Measurements from ENCODE around the gene TMIE.
"Not testable (repeated sequence)": the region's sequence is repeated elsewhere in the genome, so short reads cannot be mapped to it uniquely, and the experiment has no call there.

The TMIE gene

DNA sequence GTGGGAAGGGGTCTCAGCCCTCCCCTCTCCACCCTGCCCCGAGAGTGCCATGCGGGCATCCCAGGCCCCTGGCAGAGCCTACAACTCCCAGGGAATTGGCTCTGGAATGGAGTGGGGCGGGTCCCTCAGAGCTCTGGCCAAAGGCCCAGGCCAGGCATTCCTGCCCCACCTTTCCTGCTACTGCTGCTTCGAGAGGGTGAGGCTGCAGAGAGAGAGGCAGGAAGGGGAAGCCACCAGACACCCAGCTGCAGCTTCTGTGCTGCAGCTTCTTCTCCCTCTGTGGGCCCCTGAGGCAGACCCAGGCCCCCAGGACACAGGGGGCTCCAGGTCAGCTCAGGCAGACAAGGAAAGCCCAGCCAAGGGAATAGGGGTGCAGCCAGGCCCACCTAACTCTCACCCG lies 10.4 kb upstream of the TMIE start:
- no peak for DNase-seq

DNA sequence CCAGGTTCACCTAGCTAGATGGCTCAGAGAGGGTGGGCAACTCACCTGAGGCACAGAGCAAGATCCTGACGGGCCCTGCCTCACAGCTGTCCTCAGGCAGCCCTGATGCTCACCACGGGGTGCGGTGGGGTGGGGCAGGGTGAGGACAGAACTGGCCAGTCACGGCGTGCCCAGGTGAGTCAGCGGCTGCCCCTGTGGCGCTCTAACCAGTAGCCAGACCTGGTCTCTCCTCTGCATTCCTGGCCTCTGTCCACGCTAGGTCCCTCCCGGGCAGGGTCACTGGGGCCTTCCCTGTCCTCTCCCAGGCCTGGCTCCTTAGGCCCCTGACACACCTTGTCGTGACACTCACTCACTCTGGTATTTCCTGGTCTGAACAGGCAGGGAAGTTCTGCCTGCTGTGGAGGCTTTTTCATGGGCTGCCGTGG lies 8.6 kb upstream of the TMIE start:
- no peak for DNase-seq

DNA sequence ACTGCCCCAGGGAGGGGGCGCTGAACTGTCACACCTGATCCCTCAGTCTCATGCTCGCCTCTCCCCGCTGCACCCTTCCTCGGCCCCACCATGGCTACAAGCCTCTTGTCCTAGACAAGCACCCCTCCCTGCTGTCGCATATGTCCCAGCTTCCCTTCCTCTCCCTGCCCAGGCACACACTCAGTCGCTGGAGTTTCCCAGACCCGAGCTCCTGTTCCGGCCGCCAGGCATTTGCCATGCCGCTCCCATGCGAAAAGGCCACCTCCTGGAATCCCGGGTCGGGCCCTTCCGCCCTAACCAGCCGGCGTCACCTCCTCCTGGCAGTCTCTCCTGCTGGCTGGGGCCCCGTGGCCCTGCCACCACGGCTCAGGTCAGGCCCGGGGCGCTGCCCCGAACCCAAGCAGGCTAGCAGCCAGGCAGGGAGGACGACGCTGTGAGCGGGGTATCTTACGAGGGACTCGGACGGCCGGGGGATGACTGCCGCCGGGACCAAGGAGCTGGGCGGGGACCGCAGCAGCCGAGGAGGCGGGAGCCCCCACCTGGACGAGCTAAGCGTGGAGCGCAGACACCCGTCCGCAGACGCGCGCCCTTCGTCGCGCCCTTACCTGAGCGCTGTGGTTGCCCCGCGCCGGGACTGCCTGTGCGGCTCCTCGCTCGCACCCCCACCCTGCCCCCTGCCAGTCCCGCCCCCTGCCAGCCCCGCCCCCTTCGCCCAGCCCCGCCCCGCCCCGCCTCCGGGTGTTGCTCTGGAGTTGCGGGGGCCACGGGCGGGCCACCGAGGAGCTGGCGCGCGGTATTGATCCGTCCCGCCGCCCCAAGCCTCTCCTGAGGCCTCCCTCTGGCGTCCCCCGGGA lies 7.9 kb upstream of the TMIE start, which contains the start of gene ALS2CL:
ALS2CL (minus strand) TSS at position 642 of the 854 bp plus-strand sequence. CDS start 4,239 bp downstream, outside the sequence.
- DNase-seq = peak; percentile 20

DNA sequence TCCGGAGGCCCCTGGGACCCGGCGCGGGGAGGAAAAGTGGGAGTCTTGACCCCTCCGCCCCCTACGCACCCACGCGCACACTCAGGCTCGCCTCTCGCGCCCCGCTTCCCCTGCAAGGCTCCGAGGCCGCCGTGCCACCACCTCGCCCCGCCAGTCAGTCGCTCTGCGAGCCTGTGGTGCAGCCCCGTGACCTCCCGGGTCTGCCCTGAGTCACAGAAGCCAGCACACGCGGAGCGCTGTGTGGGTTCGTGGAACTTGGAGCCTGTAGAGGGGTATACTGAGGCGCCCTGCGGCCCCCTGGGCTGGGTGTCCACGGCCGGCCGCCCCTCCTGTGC lies 7.3 kb upstream of the TMIE start:
- DNase-seq = no peak

DNA sequence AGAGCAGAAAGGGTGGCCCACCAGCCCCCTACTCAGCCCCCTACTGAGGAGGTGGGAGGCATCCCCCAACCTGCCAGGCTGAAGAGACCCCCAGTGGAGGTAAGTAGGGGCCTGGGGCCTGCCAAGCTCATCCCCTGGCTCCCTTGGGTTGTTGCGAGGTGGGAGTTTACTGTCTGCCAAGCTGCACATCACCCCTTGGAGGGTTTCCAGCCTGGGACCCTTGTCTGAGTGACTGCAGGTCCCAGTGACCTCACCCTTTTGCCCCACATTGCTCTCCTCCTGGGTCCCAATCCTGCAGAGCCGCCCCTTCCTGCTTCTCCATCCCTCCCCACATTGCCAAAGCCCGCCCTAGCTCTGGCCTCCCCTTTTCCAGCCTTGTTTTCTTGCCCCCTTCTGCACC lies 6.7 kb upstream of the TMIE start:
- no peak for DNase-seq

DNA sequence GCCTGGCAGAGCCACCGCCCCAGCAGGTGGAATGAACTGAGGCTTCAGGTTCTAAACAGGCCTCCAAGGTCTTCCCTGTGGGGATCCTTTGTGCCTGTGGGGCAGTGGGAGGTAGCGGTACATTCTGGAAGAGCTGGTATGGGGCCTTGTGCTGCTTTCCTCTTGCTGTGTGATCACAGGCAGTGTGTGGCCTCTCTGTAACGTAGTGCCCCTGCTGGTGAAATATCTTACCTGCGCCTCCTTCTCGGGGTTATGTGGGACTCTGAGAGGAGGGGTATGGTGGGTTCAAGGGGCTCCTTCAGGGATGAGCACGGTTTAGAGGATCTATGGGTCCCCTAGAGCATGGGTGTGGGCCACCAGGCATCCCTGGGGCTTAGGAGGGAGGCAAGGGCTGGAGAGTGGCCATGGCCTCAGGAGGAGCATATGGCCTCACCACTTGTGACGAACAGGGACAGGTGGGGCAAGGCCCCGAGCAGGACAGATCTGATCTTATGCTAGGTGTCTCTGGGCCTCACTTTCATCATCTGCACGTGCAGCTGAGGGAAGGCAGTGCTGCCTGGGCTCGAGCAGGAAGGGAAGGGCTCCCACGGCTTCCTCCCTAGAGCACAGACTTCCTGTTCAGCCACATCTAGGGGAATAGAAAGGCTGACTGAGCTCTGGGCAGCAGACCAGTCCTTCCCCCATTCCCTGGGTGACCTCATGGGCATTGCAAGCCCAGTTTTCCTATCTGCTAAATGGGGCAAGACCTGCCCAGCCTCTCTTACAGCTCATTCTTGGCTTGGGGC lies 5.8 kb upstream of the TMIE start:
- no peak for DNase-seq

DNA sequence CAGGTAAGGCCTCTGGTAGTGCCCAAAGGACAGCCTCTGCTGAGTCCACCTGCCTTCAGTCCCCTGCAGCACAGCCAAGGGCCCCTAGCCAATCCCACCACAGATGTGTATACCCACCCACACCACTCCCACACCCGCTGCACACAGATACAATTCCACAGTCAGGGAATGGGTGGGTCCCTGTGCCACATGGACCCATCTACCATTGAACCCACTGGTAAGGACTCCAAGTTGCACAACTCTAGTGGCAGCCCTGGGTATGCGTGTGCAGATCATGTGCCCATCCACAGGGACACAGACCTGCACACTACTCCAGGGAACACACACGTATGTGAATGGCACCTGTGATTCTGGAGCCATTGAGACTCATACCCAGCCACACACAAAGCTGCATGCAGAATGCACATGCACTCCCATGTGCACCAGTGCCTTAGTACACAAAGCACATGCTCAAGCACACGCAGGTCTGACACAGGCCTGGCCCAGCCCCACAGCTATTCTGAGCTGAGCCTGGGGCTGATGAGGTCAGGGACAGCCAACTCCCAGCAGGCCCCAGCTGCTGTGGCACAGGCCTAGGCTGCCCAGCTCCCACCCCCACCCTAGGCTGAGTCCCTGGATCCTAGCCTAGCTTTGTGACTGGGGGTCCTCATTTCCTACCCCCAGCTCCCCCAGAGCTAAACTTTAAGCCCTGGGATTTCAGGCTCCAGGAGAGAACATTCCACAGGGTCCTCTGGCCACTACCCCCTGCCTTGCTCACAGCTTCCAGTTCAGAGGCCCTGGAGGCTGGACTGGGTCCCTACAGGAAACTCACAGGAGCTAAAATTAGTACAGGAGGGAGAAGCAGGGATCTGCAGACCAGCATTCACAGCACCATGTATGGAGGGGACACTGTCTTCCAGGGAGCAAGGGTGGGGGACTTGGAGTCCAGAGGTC lies 5.0 kb upstream of the TMIE start:
- DNase-seq = peak; percentile 55

DNA sequence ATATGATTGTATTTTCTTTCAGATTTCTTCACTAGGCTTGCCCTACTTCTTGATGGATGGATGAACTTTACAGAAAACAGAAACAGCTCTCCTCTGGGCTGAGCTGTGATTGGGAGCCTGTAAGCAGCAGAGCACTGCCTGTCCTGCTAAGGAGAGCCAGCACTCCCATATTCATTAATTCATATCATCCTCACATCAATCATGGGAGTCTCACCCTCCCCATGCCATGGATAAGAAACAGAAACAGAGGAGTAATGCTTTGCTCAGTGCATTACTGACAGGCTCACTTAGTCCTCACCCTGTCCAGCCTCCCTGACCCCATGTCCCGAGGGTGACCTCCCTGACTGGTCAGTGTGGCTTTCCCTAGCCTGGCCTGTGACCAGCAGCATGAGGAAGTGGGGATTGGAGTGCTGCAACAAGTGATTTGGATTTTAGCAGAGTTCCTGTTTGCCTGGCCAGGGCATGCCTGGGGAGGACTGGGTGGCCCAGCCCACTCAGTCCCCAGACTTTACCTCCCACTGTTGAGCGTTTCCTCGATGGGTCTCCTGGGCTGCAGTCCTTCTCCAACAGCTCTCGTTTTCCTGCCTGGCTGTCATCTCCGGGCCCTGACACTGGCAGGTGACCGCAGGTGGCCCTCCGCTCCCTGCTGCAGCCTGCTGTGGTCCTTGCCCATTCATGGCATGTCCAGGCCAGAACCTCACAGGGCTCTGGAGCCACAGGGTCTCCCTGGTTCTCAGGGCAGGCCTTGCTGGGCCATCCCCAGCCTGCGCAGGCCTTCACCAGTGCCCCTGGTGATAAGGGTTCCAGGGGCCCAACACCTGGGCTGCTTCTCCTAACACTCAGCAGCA lies 1.3 kb upstream of the TMIE start:
- DNase-seq = no peak

DNA sequence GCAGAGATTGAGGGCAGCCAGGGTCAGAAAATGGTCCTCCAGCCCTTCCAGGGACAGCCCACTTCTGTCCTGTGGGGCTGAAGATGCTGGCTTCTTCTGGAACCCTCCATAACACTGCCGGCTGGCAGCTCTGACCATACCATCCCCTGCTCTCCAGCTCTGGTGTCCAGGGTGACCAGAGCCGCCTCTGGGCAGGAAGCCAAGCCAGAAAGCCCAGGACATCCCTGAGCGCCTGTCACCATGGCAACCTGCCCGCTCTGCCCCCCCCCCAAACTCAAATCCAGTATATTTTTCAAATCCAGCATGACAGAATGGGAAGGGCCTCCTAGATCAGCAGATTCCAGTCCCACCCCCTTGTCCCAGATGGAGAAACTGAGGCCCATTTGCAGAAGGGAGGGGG lies 420 bp upstream of the TMIE start:
- no peak for DNase-seq

DNA sequence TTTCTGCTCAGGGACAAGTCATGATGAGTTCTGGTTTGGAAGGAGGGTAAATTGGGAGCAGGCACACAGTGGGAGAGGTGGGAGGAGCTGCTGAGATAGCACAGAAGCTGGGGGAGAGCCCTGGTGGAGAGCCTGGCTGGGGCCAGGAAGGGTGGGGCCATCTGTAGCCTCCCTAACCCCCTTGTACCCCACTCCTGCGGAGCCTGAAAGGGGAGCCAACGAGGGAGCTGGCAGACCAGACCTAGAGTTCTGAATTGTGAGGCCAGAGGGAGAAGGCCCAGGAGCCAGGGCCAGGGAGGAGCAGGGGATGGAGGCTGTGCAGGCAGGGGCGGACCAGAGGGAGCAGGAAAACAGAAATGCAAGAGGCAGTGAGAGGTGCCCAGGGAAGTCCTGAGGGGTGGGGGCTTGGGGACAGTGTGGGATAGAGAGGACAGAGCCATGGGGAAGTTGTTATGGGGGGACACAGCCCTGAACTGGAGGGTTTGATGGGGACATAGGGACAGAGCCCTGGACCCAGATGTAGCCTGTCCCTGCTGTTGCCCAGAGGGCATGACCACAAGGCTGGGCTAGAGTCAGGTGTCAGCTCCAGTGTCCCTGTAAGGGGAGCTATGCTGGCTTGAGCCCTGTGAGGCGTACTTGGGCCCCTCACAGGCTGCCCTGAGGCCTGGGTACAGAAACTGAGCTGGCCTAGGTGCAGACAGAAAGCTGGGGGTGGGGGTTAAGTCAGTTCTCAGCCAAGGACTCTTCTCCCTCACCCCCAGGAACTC lies 1.2 kb downstream of the TMIE start:
- no peak for DNase-seq

DNA sequence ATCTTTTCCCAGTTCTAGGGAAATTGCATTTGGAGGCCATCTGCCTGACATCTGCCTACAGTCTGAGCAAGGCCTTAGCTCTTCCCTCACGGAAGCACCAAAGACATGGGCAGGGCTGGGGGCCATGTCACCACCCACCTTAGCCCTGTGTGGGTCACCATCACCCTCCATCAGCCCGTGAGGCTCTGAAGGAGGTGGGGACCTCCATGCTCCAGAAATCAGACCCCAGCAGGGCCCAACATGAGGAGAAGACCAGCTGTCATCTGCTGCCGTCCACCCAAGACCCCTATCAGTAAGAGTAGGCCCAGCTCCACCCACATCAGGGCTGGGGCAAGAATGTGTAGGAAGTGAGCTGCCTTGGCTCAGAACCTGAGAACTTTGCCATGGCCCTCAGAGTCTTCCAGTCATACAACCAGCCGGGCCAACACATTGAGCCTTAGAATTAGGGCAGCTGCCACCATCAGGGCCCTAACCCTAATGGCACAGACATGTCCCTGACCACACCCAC lies 1.9 kb downstream of the TMIE start:
- DNase-seq = no peak

DNA sequence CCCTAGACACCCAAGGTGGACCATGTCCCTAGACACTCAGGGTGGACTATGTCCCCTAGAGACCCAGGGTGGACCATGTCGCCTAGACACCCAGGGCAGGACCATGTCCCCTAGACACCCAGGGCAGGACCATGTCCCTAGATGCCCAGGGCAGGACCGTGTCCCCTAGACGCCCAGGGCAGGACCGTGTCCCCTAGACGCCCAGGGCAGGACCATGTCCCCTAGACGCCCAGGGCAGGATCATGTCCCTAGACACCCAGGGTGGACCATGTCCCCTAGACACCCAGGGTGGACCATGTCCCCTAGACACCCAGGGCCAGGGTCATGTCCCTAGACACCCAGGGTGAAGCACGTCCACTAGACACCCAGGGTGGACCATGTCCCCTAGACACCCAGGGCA lies 3.2 kb downstream of the TMIE start:
- not testable (repeated sequence) for DNase-seq

DNA sequence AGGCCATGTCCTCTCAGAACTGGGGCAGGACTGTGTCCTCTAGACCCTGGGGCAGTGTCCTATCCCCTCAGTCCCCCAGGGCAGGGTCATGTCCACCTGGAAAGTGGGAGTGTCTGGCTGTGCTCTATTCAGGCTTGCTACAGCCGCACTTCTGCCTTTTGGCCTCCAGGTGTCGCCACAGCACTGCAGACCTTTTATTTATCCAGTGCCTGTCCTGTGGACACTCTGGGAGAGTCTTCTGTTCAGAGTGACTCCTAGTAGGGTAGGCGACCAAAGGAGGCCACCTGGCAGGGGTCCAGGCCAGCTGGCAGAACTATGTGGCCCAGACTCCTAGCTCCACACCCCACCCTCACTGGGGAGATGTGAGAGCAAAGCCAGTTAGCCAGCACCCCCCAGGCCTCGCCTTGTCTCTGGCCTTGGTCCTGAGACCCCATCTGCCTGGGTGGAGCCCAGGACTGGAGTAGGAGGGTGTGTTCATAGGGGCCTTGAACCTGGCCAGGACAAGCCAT lies 3.9 kb downstream of the TMIE start:
- peak; percentile 76 for DNase-seq

DNA sequence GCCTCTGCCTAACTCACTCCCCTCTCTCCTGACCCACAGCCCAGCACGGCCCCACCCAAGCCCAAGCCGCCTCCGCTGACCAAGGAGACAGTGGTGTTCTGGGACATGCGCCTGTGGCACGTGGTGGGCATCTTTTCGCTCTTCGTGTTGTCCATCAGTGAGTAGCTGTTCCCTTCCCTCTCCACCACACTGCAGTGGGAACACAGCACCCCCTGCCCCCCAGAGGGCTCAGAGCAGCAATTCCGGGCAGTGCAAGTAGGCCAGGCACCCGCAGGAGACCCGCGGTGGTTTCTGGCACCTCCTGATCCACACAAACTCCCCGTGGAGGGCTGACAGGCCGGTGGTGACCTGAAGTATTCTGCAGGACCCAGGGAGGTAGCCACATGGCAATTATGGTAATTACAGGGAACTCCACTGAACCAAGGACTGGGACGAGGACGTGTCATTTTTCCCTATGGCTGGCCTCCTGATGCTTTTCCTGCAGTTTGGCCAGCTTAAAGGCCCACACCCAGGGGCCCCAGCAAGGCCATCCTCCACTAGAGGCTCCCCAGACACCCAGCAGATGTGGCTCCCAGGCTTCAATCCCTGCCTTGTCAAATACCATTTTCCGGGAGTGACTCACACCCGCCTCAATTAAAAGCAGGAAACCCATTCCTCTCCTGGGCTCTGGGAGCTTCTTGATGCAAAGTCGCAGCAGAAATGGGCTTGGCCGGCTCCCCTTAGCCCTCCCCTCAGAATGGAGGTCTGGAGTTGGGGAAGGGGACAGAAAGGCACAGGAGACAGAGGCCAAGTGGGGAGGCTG lies 4.8 kb downstream of the TMIE start:
- DNase-seq = peak; percentile 88

DNA sequence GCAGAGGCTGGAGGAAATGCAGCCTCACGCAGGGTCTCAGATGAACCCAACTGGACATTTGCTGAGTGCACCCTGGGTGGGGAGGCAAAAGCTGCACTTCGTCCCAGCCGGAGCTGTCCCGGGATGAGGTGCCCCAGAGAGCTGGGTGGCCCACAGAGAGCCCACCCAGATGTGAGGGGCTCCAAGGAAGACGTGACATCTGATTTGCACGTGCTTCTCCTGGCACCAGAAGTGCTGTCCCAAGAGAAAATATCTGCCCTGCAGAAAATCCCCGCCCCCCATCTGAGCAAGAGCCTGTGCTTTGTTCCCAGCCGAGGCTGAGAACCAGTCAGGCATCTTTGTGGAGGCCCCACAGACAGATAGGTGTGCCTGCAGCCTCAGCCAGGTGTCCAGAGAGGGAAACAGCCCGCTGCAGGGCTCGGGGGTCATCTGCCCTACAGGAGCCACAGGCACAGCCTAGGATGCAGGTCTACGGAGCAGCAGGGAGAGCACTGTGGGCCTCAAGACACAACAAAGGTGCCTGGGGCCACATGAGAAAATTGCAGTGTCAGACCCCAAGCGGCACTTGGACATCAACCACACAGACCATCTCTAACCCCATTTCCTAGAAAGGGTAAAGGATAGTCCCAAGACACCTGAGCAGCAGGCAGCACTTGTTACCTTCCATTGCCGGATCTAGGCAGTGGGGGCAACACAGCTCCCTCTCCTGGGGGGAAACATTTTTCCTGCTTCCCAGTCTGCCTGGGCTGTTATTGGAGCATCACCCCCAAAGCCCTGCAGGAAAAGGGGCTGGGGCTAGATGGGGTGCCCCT lies 5.8 kb downstream of the TMIE start:
- DNase-seq = no peak

DNA sequence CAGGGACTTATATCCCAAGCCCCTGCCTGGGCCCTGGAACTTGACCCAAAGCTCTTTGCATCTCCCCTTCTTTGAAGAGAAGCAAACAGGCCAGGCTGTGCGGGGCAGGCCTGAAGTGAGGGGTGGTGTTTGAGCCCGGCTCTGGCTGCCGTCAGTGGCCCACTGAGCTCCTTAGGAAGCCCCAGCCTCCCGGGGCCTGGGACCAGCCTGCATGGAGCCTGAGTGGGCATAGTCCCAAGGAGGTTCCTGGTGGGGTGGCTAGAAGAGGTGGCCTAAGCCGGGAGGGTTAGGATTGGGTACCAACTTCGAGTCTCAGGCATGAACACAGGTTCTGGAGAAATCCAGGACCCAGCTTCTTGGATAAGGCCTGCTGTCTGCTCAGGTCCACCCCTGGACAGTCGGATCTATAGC lies 6.4 kb downstream of the TMIE start:
- no peak for DNase-seq

DNA sequence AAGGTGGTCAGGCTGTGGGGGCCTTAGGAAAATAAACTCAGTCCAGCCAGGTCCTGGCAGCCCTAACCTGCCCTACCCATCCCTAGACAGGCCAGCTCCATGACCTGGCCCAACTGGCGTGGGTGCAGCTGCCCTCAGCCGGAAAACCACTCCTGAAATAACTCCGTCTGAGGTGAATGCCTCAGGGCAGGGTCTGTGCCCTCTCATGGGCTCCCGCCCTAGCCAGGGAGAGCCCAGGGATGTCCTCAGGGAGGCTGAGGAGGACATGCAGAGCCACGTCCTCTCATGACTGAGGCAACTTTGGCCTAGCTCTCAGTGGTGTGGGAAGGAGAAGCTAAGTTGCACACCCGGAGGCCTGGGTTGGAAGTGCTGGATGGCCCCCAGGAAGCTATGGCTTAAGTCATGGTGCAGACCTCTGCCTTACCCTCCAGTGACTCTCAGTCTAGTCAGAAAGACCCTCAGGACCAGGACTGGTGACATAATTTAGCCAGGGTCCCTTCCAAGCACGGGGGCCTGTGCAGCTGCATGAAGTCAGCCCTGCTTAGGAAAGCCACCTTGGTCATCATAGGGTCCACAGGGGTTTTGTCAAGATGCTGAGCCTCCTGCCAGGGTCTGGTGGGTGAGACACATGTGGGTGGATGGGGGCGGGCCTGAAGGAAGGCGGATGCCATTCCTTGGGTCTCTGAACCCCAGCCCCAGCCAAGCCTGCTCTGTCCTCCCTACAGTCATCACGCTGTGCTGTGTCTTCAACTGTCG lies 7.4 kb downstream of the TMIE start:
- DNase-seq = no peak

DNA sequence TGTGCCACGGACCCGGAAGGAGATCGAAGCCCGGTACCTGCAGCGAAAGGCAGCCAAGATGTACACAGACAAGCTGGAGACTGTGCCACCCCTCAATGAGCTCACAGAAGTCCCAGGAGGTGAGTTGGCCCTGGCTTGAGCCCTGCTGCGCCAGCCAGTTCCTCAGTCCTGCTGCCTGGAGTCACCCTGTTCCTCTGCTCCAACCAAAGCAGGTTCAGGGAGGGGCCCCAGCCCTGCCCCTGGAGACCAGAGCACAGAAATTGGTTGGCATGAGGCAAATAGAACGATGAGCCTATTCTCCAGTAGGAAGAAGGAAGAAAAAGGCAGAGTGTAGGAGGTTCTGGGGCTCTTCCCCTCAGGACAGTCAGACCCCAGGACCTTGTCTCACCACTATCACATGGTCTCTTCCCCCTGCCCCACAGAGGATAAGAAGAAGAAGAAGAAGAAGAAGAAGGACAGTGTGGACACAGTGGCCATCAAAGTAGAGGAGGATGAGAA lies 8.0 kb downstream of the TMIE start:
- DNase-seq = no peak
